ENCODE data around the gene WWC2. TPM values are rescaled to one million over a fixed set of nuclear protein-coding genes. Genes with fewer than 3 reads are reported as not detected.

WWC2 gene
- total RNA-seq, 1 experiment from 2014 or later, result 11.5 TPM

DNA sequence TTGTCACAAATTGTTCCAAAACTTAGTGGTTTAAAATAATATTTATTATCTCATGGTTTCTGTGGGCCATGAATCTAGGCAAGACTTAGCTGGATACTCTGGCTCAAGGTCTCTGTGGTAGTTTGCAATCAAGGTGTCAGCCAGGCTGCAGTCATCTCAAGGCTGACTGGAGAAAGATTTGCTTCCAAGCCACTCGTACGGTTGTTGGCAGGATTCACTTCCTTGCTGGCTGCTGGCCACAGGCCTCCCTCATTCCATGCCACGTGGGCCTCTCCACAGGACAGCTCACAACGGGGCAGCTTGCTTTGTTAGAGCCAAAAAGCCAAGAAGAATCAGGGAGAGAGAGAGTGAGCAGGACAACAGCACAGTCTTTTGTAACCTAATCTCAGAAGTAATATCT is 101.4 kb downstream of the WWC2 start:
- DNase-seq (ENCODE audit: low spot score), result no peak

DNA sequence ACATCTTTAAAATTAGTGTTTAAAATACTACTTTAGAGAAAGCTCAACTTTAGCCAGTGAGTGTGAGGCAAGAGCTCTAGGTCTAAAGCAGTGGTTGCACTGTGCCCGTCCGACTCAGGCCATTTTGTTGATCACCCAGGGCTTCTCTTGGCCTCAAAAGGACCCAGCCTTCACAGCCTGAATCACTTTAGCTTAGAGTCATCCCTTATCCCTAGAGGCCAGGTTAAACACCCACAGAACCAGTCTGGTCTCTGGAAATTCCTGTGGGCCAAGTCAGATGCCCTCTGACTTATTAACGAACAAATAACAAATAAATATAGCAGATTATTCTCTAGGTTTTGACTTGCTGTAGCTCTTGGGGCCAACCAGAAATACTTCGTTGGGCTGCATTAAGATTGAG is 102.3 kb downstream of the WWC2 start:
- DNase-seq (ENCODE audit: low spot score), result peak; percentile 35

DNA sequence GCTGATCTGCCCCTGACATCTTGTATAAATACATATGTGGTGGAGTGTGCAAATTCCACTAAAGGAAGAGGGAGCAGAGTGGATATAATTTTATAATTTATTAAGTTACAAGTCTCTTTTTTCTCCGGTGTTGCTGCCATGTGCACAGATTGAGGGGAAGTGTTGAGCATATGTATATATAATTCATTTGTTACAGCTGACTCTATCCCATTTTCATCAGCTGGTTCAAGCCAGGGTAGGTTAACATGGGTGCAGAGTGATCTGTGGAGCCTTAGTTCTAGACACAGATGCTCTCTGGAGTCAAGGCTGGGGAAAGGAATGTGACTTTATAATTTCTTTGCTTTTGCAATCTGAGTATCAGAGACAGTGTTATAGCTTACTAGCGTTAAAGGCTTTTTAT is 103.5 kb downstream of the WWC2 start:
- DNase-seq (ENCODE audit: low spot score), result no peak

DNA sequence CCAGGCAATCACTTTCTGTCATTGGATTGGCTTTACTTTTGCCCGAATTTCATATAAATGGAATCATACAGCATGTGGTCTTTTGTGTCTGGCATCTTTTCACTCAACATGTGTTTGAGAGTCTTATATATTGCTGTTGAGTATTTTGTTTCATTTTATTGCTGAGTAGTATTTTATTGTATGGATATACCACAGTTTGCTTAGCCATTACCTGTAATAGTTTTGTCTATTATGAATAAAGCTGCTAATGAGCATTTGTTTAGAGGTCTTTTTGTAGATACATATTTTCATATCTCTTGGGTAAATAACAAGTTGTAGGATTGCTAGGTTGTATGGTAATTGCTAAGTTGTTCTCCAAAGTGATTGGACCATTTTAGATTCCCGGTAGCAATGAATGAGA is 105.7 kb downstream of the WWC2 start:
- DNase-seq (ENCODE audit: low spot score), result no peak

DNA sequence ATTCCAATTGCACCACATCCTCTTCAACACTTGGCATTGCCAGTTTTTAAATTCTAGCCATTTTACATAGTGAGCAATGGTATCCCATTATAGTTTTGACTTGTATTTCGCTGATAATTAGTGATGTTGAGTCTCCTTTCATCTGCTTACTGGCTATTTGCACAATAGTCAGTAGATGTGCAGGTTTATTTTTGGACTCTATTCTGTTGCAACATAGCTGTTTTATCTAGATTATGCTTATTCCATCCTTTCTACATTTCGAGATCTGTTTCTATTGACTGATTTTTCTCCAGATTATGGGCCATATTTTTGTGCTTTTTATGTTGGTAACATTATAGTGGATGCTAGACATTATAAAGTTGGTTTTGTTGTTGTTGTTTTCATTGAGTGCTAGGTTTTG is 106.1 kb downstream of the WWC2 start:
- DNase-seq (ENCODE audit: low spot score), result no peak

DNA sequence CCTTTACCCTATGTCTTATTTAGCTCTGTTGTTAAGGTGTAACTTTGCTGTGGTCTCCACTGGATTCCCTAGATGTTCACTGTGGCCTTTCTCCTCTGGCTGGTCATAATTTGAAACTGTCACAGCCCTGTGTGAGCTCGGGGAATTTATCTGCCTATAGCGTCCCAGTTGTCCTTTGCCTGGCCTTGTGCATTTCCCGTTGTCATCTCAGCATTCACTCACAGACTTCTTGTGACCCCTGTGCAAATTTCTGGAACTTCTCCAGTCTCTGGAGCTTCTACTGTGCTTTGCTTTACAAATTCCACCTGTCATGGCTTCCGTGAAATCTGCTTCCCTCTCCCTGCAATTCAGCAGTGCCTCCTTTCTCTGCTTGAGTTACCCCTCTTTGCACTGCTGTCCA is 106.7 kb downstream of the WWC2 start:
- no peak for DNase-seq (ENCODE audit: low spot score)

DNA sequence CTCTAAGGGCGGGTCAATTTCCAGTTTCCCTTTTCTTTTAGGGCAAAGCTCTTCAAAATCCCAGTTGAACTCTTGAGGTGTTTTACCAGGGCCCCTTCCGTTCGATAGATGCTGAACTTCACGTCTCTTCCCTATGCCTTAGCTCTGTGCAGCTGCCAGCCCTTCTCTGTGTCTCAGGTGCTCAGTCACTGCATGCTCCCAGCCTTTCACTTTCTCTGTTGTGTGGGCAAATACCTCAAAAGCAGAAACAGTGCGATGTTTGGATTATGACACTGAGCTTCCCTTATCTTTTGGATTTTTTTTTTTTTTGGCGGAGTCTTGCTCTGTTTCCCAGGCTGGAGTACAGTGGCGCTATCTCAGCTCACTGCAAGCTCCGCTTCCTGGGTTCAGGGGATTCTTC is 112.5 kb downstream of the WWC2 start:
- no peak for DNase-seq (ENCODE audit: low spot score)

DNA sequence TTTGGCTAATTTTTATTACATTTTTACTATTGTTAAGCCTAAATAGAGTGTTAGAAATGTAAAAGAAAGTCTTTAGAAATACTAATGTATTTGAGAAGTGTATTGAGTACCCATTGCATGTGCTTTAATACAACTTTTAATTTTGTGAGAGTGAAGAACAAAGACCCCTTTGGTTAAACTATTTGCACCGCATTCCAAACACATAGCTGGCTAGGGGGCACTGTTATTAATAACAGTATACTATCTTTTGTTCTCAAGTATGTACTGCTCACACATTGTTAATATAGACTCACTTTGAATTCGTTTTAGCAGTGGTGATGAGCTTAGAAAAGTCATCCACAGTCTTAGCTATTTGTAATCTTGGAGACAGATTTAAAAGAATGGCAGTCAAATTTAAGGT is 114.9 kb downstream of the WWC2 start:
- no peak for DNase-seq (ENCODE audit: low spot score)

DNA sequence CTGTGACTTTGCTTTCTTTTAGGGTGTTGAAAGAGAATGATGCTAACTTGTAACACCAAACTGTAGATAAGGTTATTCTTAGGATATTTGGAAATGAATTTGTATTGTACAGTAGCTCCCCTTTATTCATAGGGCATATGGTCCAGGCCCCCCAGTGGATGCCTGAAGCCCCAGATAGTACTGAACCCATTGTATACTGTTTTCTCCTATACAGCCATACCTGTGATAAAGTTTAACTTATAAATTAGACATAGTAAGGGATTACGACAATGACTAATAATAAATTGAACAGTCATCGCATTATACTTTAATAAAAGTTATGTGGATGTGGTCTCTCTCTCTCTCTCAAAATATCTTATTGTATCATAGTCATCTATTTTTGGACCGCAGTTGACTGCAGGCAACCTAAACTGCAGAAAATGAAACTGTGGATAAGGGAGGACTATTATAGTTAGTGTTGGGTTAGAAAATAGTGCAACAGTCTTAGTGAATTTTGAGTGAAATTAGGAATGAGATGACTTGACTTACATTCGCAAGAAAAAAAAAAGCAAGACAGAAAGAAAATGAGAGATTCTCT is 115.9 kb downstream of the WWC2 start:
- no peak for DNase-seq (ENCODE audit: low spot score)

DNA sequence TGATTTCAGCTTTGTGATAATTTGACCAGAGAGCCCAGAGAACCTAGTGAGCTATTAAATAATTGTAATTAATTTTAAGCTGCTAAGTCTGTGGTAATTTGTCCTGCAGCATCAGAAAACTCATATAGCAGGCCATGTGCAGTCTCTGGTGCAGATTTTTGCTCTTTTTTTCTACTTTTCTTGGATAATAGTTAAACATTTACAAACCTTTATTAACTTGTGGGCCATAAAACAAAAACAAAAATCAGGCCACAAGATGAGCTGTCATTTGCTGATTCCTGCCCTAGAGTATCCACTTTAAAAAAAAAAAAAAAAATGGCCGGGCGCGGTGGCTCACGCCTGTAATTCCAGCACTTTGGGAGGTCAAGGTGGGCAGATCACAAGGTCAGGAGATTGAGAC is 121.2 kb downstream of the WWC2 start:
- no peak for DNase-seq (ENCODE audit: low spot score)

DNA sequence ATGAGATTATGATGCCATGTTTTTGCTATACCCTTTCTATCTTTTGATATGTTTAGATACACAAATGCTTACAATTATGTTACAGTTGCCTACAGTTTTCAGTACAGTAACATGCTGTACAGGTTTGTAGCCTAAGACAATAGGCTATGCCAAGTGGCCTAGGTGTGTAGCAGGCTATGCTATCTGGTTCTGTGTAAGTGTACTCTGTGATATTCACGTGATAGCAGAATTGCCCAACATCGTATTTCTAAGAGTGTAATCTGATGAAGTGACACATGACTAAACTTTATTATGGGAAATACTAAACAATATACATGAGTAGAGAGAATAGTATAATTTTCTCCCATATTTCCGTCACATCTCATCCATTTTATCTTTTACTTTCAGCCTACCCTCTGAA is 124.0 kb downstream of the WWC2 start:
- no peak for DNase-seq (ENCODE audit: low spot score)

DNA sequence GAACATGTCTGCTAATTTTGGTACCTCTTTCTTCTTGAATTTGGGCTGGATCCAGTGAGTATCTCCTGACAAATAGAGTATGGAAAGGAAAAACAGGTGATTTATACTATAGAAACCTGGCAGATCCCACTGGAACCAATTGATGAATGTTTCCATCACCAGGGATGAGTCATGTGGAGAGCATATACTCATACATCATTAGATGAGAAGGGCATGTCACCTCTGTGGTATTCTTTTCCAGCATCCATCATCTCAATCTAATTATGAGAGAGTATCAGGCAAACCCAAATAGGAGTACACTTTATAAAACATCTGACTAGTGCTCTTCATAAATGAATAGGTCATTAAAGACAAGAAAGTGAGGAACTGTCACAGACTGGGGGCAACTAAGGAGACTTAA is 130.3 kb downstream of the WWC2 start:
- DNase-seq (ENCODE audit: low spot score), result no peak

DNA sequence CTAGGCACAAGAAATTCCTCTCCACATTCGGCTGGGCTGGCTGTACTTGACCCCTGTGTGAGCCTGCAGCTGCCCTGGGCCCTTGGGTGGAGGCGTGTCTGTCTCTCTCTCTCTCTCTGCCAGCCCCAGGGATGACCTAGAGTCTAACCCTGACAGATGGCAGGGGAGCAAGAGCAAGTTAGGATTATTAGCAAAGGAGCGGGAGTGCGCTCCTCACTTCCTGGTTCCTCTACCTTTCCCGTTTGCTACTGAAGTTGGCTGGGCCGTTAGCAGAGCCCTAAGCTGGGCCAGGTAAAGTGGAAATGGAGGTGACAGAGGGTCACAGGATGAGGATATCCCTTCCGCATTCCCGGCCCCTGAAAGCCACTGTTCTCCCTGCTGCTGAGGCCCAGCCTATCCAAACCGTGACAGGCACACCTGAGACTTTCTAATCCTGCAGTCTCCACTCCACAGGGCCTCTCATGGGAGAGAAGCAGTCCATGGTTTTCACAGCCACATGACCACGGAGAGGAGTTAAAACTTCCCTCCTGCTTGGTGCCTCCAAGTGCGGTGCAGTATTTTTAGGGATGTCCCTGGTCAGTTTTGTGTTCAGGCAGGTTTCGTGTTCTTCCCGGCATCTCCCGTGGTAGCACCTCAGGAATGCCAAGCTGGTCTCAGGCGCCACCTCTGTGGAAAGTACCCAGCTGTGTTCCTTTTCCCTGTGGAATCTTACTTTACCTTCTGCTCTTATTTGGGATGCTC is 141.7 kb downstream of the WWC2 start:
- peak; percentile 33 for DNase-seq (ENCODE audit: low spot score)

DNA sequence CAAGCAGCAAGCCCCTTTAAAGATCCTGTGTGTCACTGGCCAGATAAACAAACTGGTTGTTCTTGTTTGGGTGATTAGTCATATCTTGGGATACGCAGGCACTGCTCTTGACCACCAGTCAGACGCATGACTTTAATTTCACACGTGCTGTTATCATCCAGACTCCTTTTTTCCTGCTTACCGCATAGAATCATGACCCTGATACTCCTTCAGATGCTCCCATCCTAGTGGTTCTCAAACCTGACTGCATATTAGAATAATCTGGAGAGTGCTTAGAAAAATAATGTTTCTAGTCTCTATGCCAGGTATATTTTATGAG is 142.2 kb downstream of the WWC2 start:
- peak; percentile 60 for DNase-seq (ENCODE audit: low spot score)

DNA sequence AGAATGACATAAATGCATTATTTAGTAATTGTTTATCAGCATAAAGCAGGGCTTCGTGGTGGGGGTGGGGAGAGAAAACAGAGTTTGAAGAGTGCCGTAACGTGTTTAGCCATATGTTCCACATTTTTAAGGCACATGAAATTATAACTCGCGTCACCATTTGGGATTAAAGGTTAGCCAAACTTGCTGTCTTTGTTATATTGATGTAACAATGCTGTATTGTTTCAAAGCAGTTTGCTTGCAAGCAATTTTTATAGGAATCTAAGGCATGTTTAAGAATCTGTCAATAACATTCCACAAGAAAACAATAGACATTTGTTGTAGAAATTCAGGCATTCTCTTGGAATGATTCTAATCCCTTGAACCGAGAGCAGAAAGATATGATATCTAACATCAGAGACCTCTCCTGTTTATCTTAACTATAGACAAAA is 142.7 kb downstream of the WWC2 start:
- DNase-seq (ENCODE audit: low spot score), result no peak

DNA sequence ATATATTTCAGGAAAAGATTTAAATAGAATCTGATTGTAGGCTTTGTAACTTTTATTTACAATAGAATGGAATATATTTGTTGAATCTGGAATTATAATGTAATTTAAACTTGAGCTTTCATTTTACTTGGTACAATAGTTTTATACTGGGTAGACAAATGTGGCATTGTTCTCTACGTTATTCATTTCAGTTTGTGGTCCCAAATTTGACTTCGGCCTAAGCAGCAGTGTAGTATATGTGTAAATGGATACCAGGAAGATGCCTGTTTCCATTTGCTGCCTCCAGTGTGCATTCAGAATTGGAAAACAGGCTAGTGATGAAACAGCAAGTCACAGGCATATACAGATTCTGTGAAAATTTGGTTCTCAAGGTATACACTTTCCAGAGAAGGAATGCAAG is 143.2 kb downstream of the WWC2 start:
- DNase-seq (ENCODE audit: low spot score), result no peak

DNA sequence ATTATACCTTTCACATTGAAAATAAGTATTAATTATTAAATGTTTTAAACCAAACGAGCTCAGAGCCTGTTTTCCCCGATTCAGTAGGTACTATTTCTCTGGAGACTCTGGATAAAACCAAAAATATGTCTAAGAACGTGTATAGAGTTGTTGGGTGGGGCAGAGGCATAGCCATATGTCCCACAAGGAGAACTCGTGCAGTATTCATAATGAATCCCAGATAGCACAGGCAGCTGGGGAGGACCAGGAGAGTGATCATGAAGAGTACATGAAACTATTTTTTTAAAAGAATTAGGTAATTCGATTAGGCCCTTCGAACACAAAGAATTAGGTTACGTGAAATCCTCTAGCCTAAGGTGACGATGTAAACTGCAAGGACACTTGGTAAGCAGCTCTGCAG is 145.0 kb downstream of the WWC2 start:
- DNase-seq (ENCODE audit: low spot score), result no peak

DNA sequence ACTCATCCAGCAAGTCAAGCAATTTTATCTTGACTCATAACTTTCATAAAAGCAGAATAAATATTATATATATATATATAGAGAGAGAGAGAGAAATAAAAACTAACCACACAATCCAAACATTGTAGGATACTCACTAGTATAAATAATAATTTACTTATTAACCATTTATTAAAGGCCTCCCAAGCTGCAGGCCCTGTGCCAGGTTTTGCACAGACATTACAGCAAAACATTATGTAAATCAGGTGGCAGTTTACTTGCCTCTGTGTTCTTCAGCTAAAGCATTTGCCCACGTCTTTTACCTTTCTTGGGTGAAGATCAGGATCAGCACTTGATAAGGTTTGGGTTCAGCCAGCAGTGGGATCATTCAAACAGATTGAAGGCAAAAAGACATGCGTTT is 145.4 kb downstream of the WWC2 start:
- peak; percentile 22 for DNase-seq (ENCODE audit: low spot score)

DNA sequence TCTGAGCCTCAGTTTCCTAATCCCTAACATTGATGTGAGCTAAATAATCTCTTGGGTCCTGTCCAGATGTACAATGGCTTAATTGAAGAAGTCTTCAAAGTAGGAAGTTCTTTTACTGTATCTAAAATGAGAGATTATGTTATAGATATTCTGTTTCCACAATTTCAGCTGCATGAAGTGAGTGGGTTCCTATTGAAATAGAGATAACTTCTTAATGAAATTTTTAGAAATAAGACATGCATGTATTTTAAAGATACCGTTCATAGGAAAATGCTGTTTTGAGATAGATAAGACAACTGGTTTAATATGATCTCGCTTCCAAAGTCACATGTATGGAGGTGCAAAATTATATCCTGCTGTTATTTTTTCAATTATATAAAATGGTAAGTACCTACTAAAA is 149.1 kb downstream of the WWC2 start:
- DNase-seq (ENCODE audit: low spot score), result no peak

DNA sequence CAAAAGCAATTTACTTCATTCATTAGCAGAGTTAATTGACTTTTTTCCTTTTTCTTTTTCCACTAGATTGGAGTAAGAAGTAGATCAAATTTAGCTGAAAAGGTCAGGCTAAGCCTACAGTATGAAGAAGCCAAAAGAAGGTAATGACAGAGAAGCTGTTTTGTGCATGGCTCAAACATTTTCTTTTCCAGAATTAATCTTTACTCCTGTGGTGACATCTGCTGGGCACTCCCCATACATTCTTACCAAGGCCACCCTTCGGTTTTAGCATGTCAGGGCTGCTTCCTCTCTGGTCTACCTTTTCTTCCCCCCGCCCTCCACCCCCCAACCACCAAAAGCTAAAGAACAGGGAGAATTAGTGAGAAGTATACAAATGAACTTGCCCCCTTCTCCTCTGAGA is 150.8 kb downstream of the WWC2 start:
- DNase-seq (ENCODE audit: low spot score), result peak; percentile 57

DNA sequence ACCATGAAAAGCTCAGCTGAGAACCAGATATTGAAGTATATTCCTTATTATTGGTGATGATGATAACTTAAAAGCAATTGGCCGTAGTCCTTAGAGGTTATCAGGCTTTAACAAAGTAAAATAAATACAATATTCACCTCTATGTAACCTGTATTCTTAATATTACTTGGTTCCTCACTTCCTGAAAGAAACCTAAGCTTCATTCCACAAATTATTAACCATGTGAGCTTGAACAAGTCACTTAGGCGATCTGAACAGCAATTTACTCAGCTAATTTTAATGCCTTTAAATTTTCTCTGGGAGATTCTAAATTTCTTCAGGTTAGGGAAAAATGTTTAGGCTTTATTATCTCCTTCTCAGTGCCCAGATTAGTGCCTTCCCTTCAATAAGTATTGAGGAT is 151.8 kb downstream of the WWC2 start:
- DNase-seq (ENCODE audit: low spot score), result no peak

DNA sequence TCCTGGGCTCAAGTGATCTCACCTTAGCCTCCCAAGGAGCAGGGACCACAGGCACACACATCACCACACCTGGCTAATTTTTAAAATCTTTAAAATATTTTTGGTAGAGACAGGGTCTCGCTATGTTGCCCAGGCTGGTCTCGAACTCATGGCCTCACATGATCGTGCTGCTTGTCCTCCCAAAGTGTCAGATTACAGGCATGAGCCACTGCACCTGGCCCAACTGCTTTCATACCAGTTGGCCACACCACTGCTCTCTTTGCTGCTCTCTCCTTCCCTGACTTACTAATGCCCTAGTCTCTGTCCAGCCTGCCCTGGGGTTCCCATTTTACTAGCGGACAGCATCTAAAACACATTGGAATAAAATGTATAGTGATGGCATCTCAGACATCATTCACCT is 153.9 kb downstream of the WWC2 start:
- no peak for DNase-seq (ENCODE audit: low spot score)

DNA sequence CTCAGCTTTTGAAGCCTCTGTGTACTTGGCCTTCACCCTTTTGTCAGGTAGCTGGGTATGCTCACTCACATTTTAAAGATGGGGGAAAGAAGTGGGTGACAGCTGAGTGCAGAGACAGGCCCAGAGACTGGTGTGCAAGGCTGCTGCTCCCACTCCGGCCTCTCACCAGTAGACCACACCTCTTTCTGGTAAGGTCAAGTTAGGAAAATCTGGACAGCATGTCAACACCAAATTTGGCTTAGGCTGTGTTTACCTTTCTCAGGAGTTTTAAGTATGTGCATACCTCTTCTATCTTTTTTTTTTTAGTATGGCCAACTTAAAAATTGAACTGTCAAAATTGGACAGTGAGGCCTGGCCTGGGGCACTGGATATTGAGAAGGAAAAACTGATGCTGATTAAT is 154.4 kb downstream of the WWC2 start:
- no peak for DNase-seq (ENCODE audit: low spot score)

DNA sequence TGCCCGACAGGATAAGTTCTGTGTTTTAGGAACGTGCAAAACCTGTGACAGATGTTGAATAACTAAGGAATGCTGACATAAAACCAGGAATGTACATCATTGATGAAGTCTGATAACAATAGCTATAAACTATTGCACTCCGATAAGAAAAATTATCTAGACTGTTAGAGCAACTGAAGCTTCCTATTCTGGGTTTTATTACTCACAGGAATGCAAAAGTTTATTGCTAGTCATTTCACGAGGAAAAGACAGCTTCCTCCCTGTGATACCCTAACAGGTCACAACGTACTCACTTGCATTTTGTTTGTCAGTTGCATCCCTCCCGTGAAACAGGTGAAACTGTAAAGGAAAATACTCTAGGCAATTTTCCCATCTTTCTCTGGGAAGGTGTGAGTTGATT is 155.1 kb downstream of the WWC2 start:
- DNase-seq (ENCODE audit: low spot score), result no peak

All from HT-29 (cell line).